WI38 (cell line): ENCODE data around the gene ARHGAP26.
"Not testable (repeated sequence)": the region's sequence is repeated elsewhere in the genome, so short reads cannot be mapped to it uniquely, and the experiment has no call there.

Source experiments
- H3K4me3 ChIP-seq: 2 replicates; pipeline ENCODE4 v1.5.1; 2011; ENCODE audit warnings: low read depth, mild to moderate bottlenecking, control low read depth, low read length
- TF ChIP-seq, protein P1 (sequence below): IDR thresholded peaks from 2 replicates; pipeline ENCODE4 v1.5.1; 2012; ENCODE audit warnings: low read depth, mild to moderate bottlenecking, control low read depth, low read length

Gene ARHGAP26

DNA sequence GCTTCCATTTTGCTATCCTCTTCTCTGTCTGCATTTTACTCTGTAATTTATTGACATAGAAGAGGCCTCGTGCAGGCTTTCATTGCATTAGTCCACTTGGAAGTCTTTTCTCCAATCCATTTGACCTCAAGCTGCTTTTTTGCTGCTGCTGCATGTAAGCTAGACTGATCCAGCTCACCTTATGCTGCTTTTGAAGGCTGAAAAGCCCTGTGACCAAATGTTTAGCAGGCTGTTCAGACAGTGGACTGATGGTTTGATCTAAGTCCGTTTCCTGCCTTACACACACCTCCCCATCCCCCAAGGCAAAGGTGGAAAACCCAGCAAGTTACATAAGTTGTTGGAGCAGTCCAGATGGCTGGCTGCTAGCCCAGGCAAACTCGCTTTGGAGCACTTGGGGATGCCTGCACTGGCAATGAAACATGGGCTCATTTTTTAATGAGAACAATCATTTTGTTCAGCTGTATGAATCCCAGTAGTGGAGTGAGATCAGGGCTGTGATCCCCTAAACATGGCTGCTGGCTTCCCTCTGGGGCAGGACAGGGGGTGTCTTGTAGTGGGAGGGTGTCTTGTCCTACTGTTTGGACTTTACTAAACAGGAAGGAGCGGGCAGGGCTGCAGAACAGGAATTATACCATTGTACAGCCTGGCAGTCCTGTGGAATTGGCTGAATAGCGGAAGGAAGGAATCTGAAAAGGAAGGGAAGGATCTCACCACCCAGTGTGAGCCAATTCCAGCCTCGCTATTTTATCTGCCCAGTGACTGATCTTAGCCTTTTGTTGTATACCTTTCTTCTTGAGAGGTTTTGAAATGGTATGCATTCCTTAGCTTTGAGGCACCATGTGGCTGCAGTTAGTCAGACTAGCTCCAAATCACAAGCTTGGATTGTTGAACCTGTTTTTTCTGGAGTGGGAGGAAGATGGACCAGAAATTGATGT is 212.0 kb downstream of the ARHGAP26 start:
- H3K4me3 ChIP-seq, result no peak overlapping the region
- TF ChIP-seq, protein P1, sequence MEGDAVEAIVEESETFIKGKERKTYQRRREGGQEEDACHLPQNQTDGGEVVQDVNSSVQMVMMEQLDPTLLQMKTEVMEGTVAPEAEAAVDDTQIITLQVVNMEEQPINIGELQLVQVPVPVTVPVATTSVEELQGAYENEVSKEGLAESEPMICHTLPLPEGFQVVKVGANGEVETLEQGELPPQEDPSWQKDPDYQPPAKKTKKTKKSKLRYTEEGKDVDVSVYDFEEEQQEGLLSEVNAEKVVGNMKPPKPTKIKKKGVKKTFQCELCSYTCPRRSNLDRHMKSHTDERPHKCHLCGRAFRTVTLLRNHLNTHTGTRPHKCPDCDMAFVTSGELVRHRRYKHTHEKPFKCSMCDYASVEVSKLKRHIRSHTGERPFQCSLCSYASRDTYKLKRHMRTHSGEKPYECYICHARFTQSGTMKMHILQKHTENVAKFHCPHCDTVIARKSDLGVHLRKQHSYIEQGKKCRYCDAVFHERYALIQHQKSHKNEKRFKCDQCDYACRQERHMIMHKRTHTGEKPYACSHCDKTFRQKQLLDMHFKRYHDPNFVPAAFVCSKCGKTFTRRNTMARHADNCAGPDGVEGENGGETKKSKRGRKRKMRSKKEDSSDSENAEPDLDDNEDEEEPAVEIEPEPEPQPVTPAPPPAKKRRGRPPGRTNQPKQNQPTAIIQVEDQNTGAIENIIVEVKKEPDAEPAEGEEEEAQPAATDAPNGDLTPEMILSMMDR, result no peak

DNA sequence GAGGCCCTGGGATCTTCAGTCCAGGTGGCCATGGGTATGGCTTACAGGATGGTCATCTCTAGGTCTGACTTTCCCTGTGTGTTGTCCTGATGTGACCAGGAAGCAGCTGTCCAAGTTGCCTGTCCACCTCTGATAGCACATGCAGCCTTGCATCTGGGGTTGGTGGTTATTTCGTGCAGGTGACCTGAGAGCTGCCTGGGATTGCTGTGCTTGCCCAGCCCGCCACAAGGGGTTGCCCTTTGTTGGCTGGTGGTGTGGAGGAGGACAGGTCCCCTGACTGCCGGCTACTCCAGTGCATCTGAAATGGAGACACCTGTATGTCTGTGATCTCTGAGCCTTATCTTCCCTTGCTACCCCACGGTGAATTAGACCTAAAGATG is 212.6 kb downstream of the ARHGAP26 start:
- TF ChIP-seq, protein P1, result no peak

DNA sequence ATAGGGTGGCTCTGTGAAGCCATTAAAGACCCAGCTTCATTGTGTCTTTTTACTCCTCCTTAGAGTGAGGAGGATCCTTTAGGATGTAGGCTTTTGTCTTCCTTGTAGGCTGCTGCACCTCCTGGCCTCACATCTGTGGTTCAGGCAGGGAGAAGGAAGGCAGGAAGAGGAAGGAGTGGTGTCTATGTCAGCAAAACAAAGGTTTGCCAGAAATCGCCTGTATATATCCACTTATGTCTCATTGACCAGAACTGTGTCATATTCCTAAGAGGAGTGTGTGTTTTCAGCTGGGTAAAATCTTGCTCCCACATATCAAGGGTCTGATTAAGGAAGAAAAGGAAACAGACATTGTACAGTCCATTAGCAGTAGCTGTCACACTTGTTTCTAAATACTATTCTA is 213.8 kb downstream of the ARHGAP26 start:
- TF ChIP-seq, protein P1, result no peak
- H3K4me3 ChIP-seq, result no peak overlapping the region

More for the DNA sequence above, 212.6 kb downstream of the ARHGAP26 start:
- no peak overlapping the region for H3K4me3 ChIP-seq

DNA sequence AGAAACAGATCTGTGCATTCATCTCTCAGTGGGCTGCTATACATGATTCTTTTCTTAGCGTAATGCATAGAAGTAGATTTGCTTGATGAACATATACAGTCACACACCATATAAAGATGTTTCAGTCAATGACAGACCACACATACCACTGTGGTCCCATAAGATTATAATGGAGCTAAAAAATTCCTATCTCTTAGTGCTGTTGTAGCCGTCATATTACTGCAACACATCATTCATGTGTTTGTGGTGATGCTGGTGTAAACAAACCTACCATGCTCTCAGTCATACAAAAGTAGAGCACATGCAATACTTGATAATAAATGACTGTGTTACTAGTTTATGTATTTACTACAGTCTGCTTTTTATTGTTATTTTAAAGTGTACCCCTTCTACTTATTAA is 214.3 kb downstream of the ARHGAP26 start:
- TF ChIP-seq, protein P1, result no peak

DNA sequence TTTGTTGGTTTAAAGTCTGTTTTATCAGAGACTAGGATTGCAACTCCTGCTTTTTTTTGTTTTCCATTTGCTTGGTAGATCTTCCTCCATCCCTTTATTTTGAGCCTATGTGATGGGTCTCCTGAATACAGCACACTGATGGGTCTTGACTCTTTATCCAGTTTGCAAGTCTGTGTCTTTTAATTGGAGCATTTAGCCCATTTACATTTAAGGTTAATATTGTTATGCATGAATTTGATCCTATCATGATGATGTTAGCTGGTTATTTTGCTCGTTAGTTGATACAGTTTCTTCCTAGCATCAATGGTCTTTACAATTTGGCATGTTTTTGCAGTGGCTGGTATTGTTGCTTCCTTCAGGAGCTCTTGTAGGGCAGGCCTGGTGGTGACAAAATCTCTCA is 219.1 kb downstream of the ARHGAP26 start:
- not testable (repeated sequence) for H3K4me3 ChIP-seq

More for the DNA sequence above, 214.3 kb downstream of the ARHGAP26 start:
- H3K4me3 ChIP-seq, result no peak overlapping the region

DNA sequence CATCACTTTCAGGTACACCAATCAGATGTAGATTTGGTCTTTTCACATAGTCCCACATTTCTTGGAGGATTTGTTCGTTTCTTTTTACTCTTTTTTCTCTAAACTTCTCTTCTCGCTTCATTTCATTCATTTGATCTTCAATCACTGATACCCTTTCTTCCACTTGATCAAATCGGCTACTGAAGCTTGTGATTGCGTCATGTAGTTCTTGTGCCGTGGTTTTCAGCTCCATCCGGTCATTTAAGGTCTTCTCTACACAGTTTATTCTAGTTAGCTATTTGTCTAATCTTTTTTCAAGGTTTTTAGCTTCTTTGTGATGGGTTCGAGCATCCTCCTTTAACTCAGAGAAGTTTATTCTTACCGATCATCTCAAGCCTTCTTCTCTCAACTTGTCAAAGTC is 219.9 kb downstream of the ARHGAP26 start:
- not testable (repeated sequence) for H3K4me3 ChIP-seq

DNA sequence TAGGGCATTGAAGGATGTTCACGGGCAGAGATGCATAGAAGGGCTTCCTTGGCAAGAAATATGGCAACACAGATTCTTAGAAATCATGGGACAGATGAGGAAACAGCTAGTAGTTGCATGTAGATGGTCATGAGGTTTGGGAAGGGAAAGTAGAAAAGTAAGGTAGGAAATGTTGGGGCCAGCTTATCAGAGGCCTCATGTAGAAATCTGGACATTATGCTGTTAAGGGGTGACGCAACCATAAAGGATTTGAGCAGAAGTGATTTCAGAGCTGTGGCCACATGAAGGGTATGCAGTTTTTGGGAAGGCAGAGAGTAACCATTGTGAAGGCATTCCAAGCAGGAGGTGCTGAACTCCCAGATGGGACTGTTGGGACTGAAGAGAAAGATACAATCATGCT is 224.0 kb downstream of the ARHGAP26 start:
- TF ChIP-seq, protein P1, result no peak
- H3K4me3 ChIP-seq, result no peak overlapping the region

DNA sequence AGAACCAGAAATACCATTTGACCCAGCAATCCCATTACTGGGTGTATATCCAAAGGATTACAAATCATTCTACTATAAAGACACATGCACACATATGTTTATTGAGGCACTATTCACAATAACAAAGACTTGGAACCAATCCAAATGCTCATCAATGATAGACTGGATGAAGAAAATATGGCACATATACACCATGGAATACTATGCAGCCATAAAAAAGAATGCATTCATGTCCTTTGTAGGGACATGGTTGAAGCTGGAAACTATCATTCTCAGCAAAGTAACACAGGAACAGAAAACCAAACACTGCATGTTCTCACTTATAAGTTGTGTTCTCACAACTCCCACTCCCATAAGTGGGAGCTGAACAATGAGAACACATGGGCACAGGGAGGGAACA is 225.4 kb downstream of the ARHGAP26 start:
- not testable (repeated sequence) for H3K4me3 ChIP-seq

DNA sequence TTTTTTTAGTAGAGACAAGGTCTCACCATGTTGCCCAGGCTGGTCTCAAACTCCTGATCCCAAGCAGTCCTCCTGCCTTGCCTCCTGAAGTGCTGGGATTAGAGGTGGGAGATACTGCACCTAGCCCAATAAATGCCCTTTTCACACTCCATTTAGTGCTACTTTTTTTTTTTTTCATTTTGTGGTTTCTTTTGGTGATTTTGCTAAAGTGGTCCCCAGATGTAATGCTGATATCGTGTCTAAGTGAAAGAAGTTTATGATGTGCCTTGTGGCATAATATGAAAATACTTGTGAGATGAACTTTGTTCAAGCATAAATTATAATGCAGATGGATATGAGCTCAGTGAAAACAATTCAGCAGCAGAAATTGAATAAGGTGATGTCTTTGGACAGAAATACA is 227.4 kb downstream of the ARHGAP26 start:
- TF ChIP-seq, protein P1, result no peak
- H3K4me3 ChIP-seq, result no peak overlapping the region
